ENCODE measurements around the gene CACTIN. TPM values are rescaled to one million over a fixed set of nuclear protein-coding genes. Genes with fewer than 3 reads are reported as not detected.
"Not testable (repeated sequence)": the region's sequence is repeated elsewhere in the genome, so short reads cannot be mapped to it uniquely, and the experiment has no call there.

CACTIN gene
- polyA plus RNA-seq, 1 donor: 23.2 TPM

- DNase-seq: not testable (repeated sequence)
These were observed 20.5 kb upstream of the CACTIN start for GRCh38 chr19:3647102-3647501.

- DNase-seq: no peak
These were observed 19.9 kb upstream of the CACTIN start for GRCh38 chr19:3646336-3647092.

- DNase-seq: no peak
These were observed 19.1 kb upstream of the CACTIN start for GRCh38 chr19:3645726-3646125.

GRCh38 chr19:3645067-3645396, 18.4 kb upstream of the CACTIN start:
- DNase-seq: no peak

GRCh38 chr19:3644351-3645066, 17.9 kb upstream of the CACTIN start:
- DNase-seq: no peak

- DNase-seq: no peak
These were observed 17.2 kb upstream of the CACTIN start for GRCh38 chr19:3643674-3644313.

- no peak for DNase-seq
These were observed 16.5 kb upstream of the CACTIN start for GRCh38 chr19:3642987-3643673.

GRCh38 chr19:3642296-3642695, 15.7 kb upstream of the CACTIN start:
- DNase-seq: no peak

- DNase-seq: no peak
These were observed 15.1 kb upstream of the CACTIN start for GRCh38 chr19:3641515-3642269.

- no peak for DNase-seq
These were observed 12.9 kb upstream of the CACTIN start for GRCh38 chr19:3639479-3639878.

GRCh38 chr19:3638208-3639193, 11.9 kb upstream of the CACTIN start:
- DNase-seq: no peak

GRCh38 chr19:3637621-3638020, 11.0 kb upstream of the CACTIN start:
- no peak for DNase-seq

- DNase-seq: no peak
These were observed 10.4 kb upstream of the CACTIN start for GRCh38 chr19:3636962-3637361.

- DNase-seq: no peak
These were observed 9.9 kb upstream of the CACTIN start for GRCh38 chr19:3636506-3636905.

- no peak for DNase-seq
These were observed 8.0 kb upstream of the CACTIN start for GRCh38 chr19:3634496-3635045.

GRCh38 chr19:3633559-3633988, 7.0 kb upstream of the CACTIN start:
- no peak for DNase-seq

- no peak for DNase-seq
These were observed 6.4 kb upstream of the CACTIN start for GRCh38 chr19:3632739-3633558.

GRCh38 chr19:3632098-3632497, 5.5 kb upstream of the CACTIN start:
- DNase-seq: no peak
